ENCODE data around the gene GUSB. TPM values are rescaled to one million over a fixed set of nuclear protein-coding genes. Genes with fewer than 3 reads are reported as not detected.
"Not testable (repeated sequence)": the region's sequence is repeated elsewhere in the genome, so short reads cannot be mapped to it uniquely, and the experiment has no call there.

GUSB gene
- 10 to 100 TPM; 18.7 to 23.4 TPM for total RNA-seq

- H3K36me3 ChIP-seq: no peaks in the 10 kb centered on the region
- peak; percentile 56 for DNase-seq (ENCODE audit: low spot score)
- peaks cover 10 to 21% of the 10 kb centered on the region in 2 donors for H3K4me1 ChIP-seq (ENCODE audit: control insufficient read depth in 1 of 2, low read depth in 2 of 2)
- TF ChIP-seq CTCF (IDR thresholded peaks at IDR 0.05): no peak
- peak within 1 kb of the TSS; percentile 53 to 76 for H3K27ac ChIP-seq
- H3K9me3 ChIP-seq: no peaks in the 10 kb centered on the region
- H3K27me3 ChIP-seq (replicated peaks; ENCODE audit: insufficient read depth): no peaks in the 10 kb centered on the region
- H3K4me3 ChIP-seq: peak within 1 kb of the TSS; percentile 95
- ATAC-seq (ENCODE audit: insufficient number of reproducible peaks, low FRiP score, low read depth): peak; percentile 83
Observed at GRCh38 chr7:65981965-65982792, at the start of gene GUSB. GUSB (minus strand) TSS chr7:65982213; CDS start chr7:65982183, 30 bp downstream.

DNA sequence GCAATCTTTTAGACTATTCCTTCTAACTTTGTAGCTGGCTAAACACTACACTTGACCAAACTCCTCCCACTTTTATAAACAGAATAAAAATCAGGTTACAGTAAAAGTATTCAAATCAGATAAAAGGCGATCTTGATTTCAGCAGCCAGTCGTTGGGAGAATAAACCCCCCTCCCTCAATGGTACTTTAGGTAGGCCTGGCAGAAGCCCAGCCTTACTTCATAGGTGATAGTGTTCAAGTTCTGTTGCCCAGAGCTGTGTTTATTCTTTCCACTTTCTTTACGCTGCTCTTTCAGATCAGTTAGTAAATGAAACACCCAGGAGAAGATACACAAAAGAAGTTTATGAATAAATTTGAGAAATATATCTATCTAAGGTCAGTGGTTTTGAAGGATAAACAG is 46.3 kb upstream of the GUSB start:
- not testable (repeated sequence) for ATAC-seq (ENCODE audit: insufficient number of reproducible peaks, low FRiP score, low read depth); H3K36me3 ChIP-seq; DNase-seq (ENCODE audit: low spot score); H3K27me3 ChIP-seq (replicated peaks; ENCODE audit: insufficient read depth); H3K4me1 ChIP-seq (ENCODE audit: control insufficient read depth in 1 of 2, low read depth in 2 of 2); H3K9me3 ChIP-seq; H3K27ac ChIP-seq; H3K4me3 ChIP-seq

- Histone ChIP-seq H3K27ac (no peak overlapping the region), H3K36me3 (no peaks in the 10 kb centered on the region), H3K27me3 (replicated peaks; ENCODE audit: insufficient read depth) (no peaks in the 10 kb centered on the region), H3K4me3 (no peak overlapping the region), H3K9me3 (no peaks in the 10 kb centered on the region), H3K4me1 (ENCODE audit: control insufficient read depth in 1 of 2, low read depth in 2 of 2) (no peaks in the 10 kb centered on the region)
- ATAC-seq (ENCODE audit: insufficient number of reproducible peaks, low FRiP score, low read depth): no peak
- no peak for TF ChIP-seq CTCF (IDR thresholded peaks at IDR 0.05)
- no peak for DNase-seq (ENCODE audit: low spot score)
Observed at GRCh38 chr7:66016131-66016461, 34.1 kb upstream of the GUSB start.

- no peaks in the 10 kb centered on the region for H3K36me3 ChIP-seq
- ATAC-seq (ENCODE audit: insufficient number of reproducible peaks, low FRiP score, low read depth) (no peak), DNase-seq (ENCODE audit: low spot score) (no peak)
- H3K9me3 ChIP-seq: no peaks in the 10 kb centered on the region
- no peaks in the 10 kb centered on the region for H3K4me1 ChIP-seq (ENCODE audit: control insufficient read depth in 1 of 2, low read depth in 2 of 2)
- no peak for TF ChIP-seq CTCF (IDR thresholded peaks at IDR 0.05)
- H3K27ac ChIP-seq: no peak overlapping the region
- H3K4me3 ChIP-seq: no peak overlapping the region
- no peaks in the 10 kb centered on the region for H3K27me3 ChIP-seq (replicated peaks; ENCODE audit: insufficient read depth)
Observed at GRCh38 chr7:66015440-66016130, 33.6 kb upstream of the GUSB start.

- Histone ChIP-seq H3K36me3 (no peaks in the 10 kb centered on the region), H3K4me1 (ENCODE audit: control insufficient read depth in 1 of 2, low read depth in 2 of 2) (no peaks in the 10 kb centered on the region), H3K4me3 (no peak overlapping the region), H3K27ac (no peak overlapping the region), H3K9me3 (no peaks in the 10 kb centered on the region), H3K27me3 (replicated peaks; ENCODE audit: insufficient read depth) (no peaks in the 10 kb centered on the region)
- TF ChIP-seq CTCF (IDR thresholded peaks at IDR 0.05): no peak
- DNase-seq (ENCODE audit: low spot score) (no peak), ATAC-seq (ENCODE audit: insufficient number of reproducible peaks, low FRiP score, low read depth) (no peak)
Observed at GRCh38 chr7:66013938-66014337, 31.9 kb upstream of the GUSB start.
